ENCODE results near the gene RELL1. TPM values are rescaled to one million over a fixed set of nuclear protein-coding genes. Genes with fewer than 3 reads are reported as not detected.

RELL1 gene
- total and polyA plus RNA-seq, 4 experiments from 2014 or later = 3.9 to 36.9 (median 21.9) TPM

DNA sequence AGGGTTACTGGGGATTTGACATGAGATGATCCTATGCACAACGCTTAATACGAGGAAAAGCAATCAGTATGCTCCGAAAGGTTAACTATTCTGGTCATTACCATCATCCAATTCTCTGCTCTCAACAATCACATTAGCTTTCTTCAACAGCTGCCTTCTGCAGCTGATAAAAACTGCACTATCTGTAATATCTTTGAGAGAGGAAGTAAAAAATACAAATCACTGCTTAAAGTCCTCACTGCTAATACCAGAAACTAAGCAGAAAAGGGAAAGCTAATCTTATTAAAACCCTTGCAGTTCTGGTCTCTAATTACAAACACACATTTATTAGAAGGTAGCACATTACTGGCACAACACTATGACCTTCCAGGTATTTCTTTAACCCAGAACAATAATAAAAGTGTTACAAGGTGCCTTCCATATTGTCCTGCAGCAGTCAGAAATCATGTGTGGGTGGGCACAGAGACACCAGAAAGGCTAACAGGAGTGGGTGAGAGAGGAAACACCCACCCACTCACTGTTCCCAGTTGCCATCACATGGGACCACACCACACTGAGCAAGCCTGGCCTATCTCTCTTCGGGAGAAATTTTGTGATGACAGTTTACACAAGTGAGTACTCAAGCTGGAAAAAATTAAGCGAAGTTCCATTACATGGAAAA is 71.0 kb downstream of the RELL1 start:
- intact Hi-C loops (cut with micrococcal nuclease) = no loop called here
- no peaks in the 10 kb centered on the region for H3K9me3 ChIP-seq (ENCODE audit: control insufficient read depth in 1 of 2, low read length in 2 of 2)
- H3K36me3 ChIP-seq (ENCODE audit: insufficient read depth, low read length) = peaks cover 5% of the 10 kb centered on the region
- H3K9me3 Mint-ChIP-seq = peaks cover 0 to 2% (median 0%) of the 10 kb centered on the region in 8 donors
- no peak overlapping the region for H3K4me3 ChIP-seq (ENCODE audit: low read length in 2 of 2)
- H3K4me3 Mint-ChIP-seq = no peak overlapping the region
- H3K27me3 Mint-ChIP-seq = no peaks in the 10 kb centered on the region
- no peak overlapping the region for H3K27ac ChIP-seq (ENCODE audit: low read depth, low read length)
- H3K4me1 ChIP-seq (ENCODE audit: insufficient read depth, low read length) = no peaks in the 10 kb centered on the region
- peak overlapping the region in 3 of 7 donors; percentile 32 to 71 (median 48) for H3K27ac Mint-ChIP-seq
- DNase-seq = no peak
- H3K4me1 Mint-ChIP-seq = peaks cover 0 to 11% (median 5%) of the 10 kb centered on the region in 4 donors
- CTCF ChIA-PET (ENCODE audit: partially characterized antibody) = interaction anchor here (7.1 kb wide), 1 partner anchor 12 kb away, joined by 51 read pairs; no protein-coding TSS in a partner anchor
- POLR2A ChIA-PET (ENCODE audit: partially characterized antibody) = no interaction called here
- no peaks in the 10 kb centered on the region for H3K27me3 ChIP-seq (ENCODE audit: insufficient read depth, low read length)
- peaks cover 17 to 32% of the 10 kb centered on the region in 2 donors for H3K36me3 Mint-ChIP-seq

DNA sequence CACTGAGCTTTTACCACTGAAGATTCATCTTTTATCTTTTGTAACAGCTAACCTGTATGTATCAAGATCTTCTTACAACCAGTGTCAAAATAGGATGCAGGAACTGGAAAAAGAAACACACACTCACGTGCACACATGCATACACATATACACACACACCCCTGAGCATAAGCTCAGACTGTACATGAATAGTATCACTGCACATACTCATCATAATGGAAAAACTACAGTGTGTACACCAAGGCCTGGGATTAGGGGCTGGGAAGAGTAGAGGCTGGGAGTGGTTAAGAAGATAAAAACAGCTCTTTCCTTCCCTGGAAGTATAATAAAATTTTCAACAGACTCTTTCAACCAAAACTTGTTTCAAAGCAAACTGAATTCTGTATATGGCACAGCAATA is 73.4 kb downstream of the RELL1 start:
- Mint-ChIP-seq H3K27ac (peak overlapping the region in 1 of 7 donors; percentile 4), H3K4me3 (no peak overlapping the region), H3K27me3 (no peaks in the 10 kb centered on the region), H3K36me3 (peaks cover 31 to 37% of the 10 kb centered on the region in 2 donors), H3K9me3 (peaks cover 0 to 5% (median 0%) of the 10 kb centered on the region in 8 donors), H3K4me1 (peaks cover 0 to 11% (median 4%) of the 10 kb centered on the region in 4 donors)
- Histone ChIP-seq H3K27me3 (ENCODE audit: insufficient read depth, low read length) (no peaks in the 10 kb centered on the region), H3K9me3 (ENCODE audit: control insufficient read depth in 1 of 2, low read length in 2 of 2) (no peaks in the 10 kb centered on the region), H3K4me1 (ENCODE audit: insufficient read depth, low read length) (no peaks in the 10 kb centered on the region), H3K27ac (ENCODE audit: low read depth, low read length) (no peak overlapping the region), H3K4me3 (ENCODE audit: low read length in 2 of 2) (no peak overlapping the region), H3K36me3 (ENCODE audit: insufficient read depth, low read length) (peaks cover 5% of the 10 kb centered on the region)
- CTCF ChIA-PET (ENCODE audit: partially characterized antibody) = interaction anchor here (1.5 to 7.1 kb wide), 3 partner anchors 9 to 168 kb away, joined by 4 to 51 read pairs (median 5); no protein-coding TSS in a partner anchor
- DNase-seq = no peak
- POLR2A ChIA-PET (ENCODE audit: partially characterized antibody) = no interaction called here
- intact Hi-C loops (cut with micrococcal nuclease) = no loop called here

GRCh38 chr4:37609626-37610025 is 76.5 kb downstream of the RELL1 start:
- Mint-ChIP-seq H3K4me1 (peaks cover 0 to 3% (median 0%) of the 10 kb centered on the region in 4 donors), H3K27me3 (no peaks in the 10 kb centered on the region), H3K9me3 (peaks cover 0 to 5% (median 0%) of the 10 kb centered on the region in 8 donors), H3K27ac (peak overlapping the region in 2 of 7 donors; percentile 15 to 36), H3K36me3 (peaks cover 30 to 31% of the 10 kb centered on the region in 2 donors), H3K4me3 (no peak overlapping the region)
- H3K4me3 ChIP-seq (ENCODE audit: low read length in 2 of 2) = no peak overlapping the region
- no peaks in the 10 kb centered on the region for H3K27me3 ChIP-seq (ENCODE audit: insufficient read depth, low read length)
- intact Hi-C loops (cut with micrococcal nuclease) = no loop called here
- H3K36me3 ChIP-seq (ENCODE audit: insufficient read depth, low read length) = peaks cover 5% of the 10 kb centered on the region
- no peak for DNase-seq
- ChIA-PET CTCF (ENCODE audit: partially characterized antibody) (no interaction called here), POLR2A (ENCODE audit: partially characterized antibody) (no interaction called here)
- H3K9me3 ChIP-seq (ENCODE audit: control insufficient read depth in 1 of 2, low read length in 2 of 2) = no peaks in the 10 kb centered on the region
- no peaks in the 10 kb centered on the region for H3K4me1 ChIP-seq (ENCODE audit: insufficient read depth, low read length)
- H3K27ac ChIP-seq (ENCODE audit: low read depth, low read length) = no peak overlapping the region

- H3K27me3 ChIP-seq (ENCODE audit: insufficient read depth, low read length) = no peaks in the 10 kb centered on the region
- DNase-seq = no peak
- peaks cover 4% of the 10 kb centered on the region for H3K4me1 ChIP-seq (ENCODE audit: insufficient read depth, low read length)
- Mint-ChIP-seq H3K36me3 (peaks cover 19% of the 10 kb centered on the region in 2 donors), H3K27me3 (no peaks in the 10 kb centered on the region), H3K4me1 (peaks cover 4 to 11% (median 6%) of the 10 kb centered on the region in 4 donors), H3K9me3 (peaks cover 0 to 5% (median 0%) of the 10 kb centered on the region in 8 donors), H3K27ac (peak overlapping the region in 2 of 7 donors; percentile 0 to 9), H3K4me3 (no peak overlapping the region)
- CTCF ChIA-PET (ENCODE audit: partially characterized antibody) = no interaction called here
- no peaks in the 10 kb centered on the region for H3K9me3 ChIP-seq (ENCODE audit: control insufficient read depth in 1 of 2, low read length in 2 of 2)
- H3K4me3 ChIP-seq (ENCODE audit: low read length in 2 of 2) = no peak overlapping the region
- intact Hi-C loops (cut with micrococcal nuclease) = no loop called here
- no peaks in the 10 kb centered on the region for H3K36me3 ChIP-seq (ENCODE audit: insufficient read depth, low read length)
- no peak overlapping the region for H3K27ac ChIP-seq (ENCODE audit: low read depth, low read length)
- POLR2A ChIA-PET (ENCODE audit: partially characterized antibody) = no interaction called here
Measured at GRCh38 chr4:37607018-37607417, 79.2 kb downstream of the RELL1 start.

DNA sequence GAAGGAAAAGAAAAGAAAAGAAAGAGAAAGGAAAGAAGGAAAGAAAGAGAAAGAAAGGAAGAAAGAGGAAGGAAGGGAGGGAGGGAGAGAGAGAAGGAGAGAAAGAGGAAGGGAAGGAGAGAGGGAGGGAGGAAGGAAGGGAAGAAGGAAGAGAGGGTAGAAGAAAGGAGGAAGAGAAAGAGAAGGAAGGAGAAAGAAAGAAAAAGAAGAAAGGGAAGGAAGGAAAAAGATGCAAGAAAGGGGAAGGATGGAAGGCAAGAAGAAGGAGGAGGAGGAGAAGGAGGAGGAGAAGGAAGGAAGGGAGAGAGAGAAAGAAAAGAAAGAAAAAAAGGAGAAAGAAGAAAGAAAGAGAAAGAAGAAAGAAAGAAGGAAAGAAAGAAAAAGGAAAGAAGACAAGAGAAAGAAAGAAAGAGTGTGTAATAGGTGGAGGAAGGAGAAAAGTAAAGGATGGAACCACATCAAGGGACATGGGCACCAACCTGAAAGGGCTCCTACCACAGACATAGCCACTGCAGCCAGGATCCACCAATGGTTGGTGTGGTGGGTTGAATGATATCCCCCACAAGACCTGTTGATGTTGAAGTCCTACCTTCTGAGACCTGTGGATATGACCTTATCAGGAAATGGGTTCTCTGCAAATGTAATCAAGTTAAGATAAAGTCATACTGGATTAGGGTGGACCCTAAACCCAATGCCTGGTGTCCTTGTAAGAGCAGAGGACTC is 80.2 kb downstream of the RELL1 start:
- ChIA-PET CTCF (ENCODE audit: partially characterized antibody) (interaction anchor here (8.1 kb wide), 1 partner anchor 175 kb away, joined by 175 read pairs; no protein-coding TSS in a partner anchor), POLR2A (ENCODE audit: partially characterized antibody) (interaction anchor here (1.0 kb wide), 1 partner anchor 16 kb away, joined by 3 read pairs; no protein-coding TSS in a partner anchor)
- no peak overlapping the region for H3K4me3 Mint-ChIP-seq
- intact Hi-C loops (cut with micrococcal nuclease) = no loop called here
- peaks cover 4 to 11% (median 6%) of the 10 kb centered on the region in 4 donors for H3K4me1 Mint-ChIP-seq
- H3K4me3 ChIP-seq (ENCODE audit: low read length in 2 of 2) = no peak overlapping the region
- peaks cover 0 to 5% (median 0%) of the 10 kb centered on the region in 8 donors for H3K9me3 Mint-ChIP-seq
- no peaks in the 10 kb centered on the region for H3K27me3 Mint-ChIP-seq
- no peaks in the 10 kb centered on the region for H3K36me3 ChIP-seq (ENCODE audit: insufficient read depth, low read length)
- no peak for DNase-seq
- H3K9me3 ChIP-seq (ENCODE audit: control insufficient read depth in 1 of 2, low read length in 2 of 2) = no peaks in the 10 kb centered on the region
- H3K27ac ChIP-seq (ENCODE audit: low read depth, low read length) = no peak overlapping the region
- no peaks in the 10 kb centered on the region for H3K27me3 ChIP-seq (ENCODE audit: insufficient read depth, low read length)
- peak overlapping the region in 4 of 7 donors; percentile 0 to 86 (median 50) for H3K27ac Mint-ChIP-seq
- peaks cover 4% of the 10 kb centered on the region for H3K4me1 ChIP-seq (ENCODE audit: insufficient read depth, low read length)
- H3K36me3 Mint-ChIP-seq = peaks cover 16 to 19% of the 10 kb centered on the region in 2 donors

GRCh38 chr4:37604461-37604860 is 81.7 kb downstream of the RELL1 start:
- no peak overlapping the region for H3K4me3 Mint-ChIP-seq
- peak overlapping the region in 2 of 7 donors; percentile 14 to 70 for H3K27ac Mint-ChIP-seq
- intact Hi-C loops (cut with micrococcal nuclease) = no loop called here
- peaks cover 6 to 8% of the 10 kb centered on the region in 2 donors for H3K36me3 Mint-ChIP-seq
- DNase-seq = no peak
- ChIA-PET CTCF (ENCODE audit: partially characterized antibody) (interaction anchor here (0.6 to 8.1 kb wide), 11 partner anchors 11 to 248 kb away, joined by 3 to 175 read pairs (median 5); no protein-coding TSS in a partner anchor), POLR2A (ENCODE audit: partially characterized antibody) (no interaction called here)
- no peaks in the 10 kb centered on the region for H3K9me3 ChIP-seq (ENCODE audit: control insufficient read depth in 1 of 2, low read length in 2 of 2)
- no peaks in the 10 kb centered on the region for H3K27me3 ChIP-seq (ENCODE audit: insufficient read depth, low read length)
- H3K4me3 ChIP-seq (ENCODE audit: low read length in 2 of 2) = no peak overlapping the region
- peaks cover 4% of the 10 kb centered on the region for H3K4me1 ChIP-seq (ENCODE audit: insufficient read depth, low read length)
- H3K27ac ChIP-seq (ENCODE audit: low read depth, low read length) = no peak overlapping the region
- H3K4me1 Mint-ChIP-seq = peaks cover 4 to 11% (median 6%) of the 10 kb centered on the region in 4 donors
- H3K27me3 Mint-ChIP-seq = no peaks in the 10 kb centered on the region
- H3K36me3 ChIP-seq (ENCODE audit: insufficient read depth, low read length) = no peaks in the 10 kb centered on the region
- H3K9me3 Mint-ChIP-seq = peaks cover 0 to 4% (median 0%) of the 10 kb centered on the region in 8 donors

GRCh38 chr4:37603711-37604110 is 82.5 kb downstream of the RELL1 start:
- intact Hi-C loops (cut with micrococcal nuclease) = loop anchor here (1.0 to 2.0 kb wide), 5 partner anchors 81 to 432 kb away; a partner anchor contains a TSS
- POLR2A ChIA-PET (ENCODE audit: partially characterized antibody) = no interaction called here
- no peaks in the 10 kb centered on the region for H3K9me3 ChIP-seq (ENCODE audit: control insufficient read depth in 1 of 2, low read length in 2 of 2)
- no peak overlapping the region for H3K4me3 ChIP-seq (ENCODE audit: low read length in 2 of 2)
- H3K27ac ChIP-seq (ENCODE audit: low read depth, low read length) = no peak overlapping the region
- Mint-ChIP-seq H3K4me3 (no peak overlapping the region), H3K9me3 (no peaks in the 10 kb centered on the region), H3K27ac (no peak overlapping the region), H3K4me1 (peaks cover 4 to 11% (median 6%) of the 10 kb centered on the region in 4 donors), H3K27me3 (no peaks in the 10 kb centered on the region), H3K36me3 (peaks cover 0 to under 1% of the 10 kb centered on the region in 2 donors)
- H3K36me3 ChIP-seq (ENCODE audit: insufficient read depth, low read length) = no peaks in the 10 kb centered on the region
- H3K4me1 ChIP-seq (ENCODE audit: insufficient read depth, low read length) = peaks cover 4% of the 10 kb centered on the region
- CTCF ChIA-PET (ENCODE audit: partially characterized antibody) = interaction anchor here (0.6 to 8.1 kb wide), 29 partner anchors 10 to 428 kb away, joined by 3 to 175 read pairs (median 4); partner anchors contain the start of gene PGM2
- no peak for DNase-seq
- no peaks in the 10 kb centered on the region for H3K27me3 ChIP-seq (ENCODE audit: insufficient read depth, low read length)
